HUES48 (cell line): ENCODE measurements around the gene PRKCA.

ENCODE experiments used
- H3K27ac ChIP-seq: one replicate; pipeline ENCODE4 v1.7.0; 2013; ENCODE audit warnings: low read depth, low read length, inconsistent platforms
- H3K27me3 ChIP-seq: 2 replicates; pipeline ENCODE4 v1.6.1; 2013; ENCODE audit warnings: mild to moderate bottlenecking, low read length; ENCODE audit not compliant: control insufficient read depth, insufficient read depth
- H3K36me3 ChIP-seq: 2 replicates; pipeline ENCODE4 v1.6.1; 2013; ENCODE audit warnings: low read length; ENCODE audit not compliant: control insufficient read depth, insufficient read depth
- H3K4me1 ChIP-seq: 2 replicates; pipeline ENCODE4 v1.6.1; 2013; ENCODE audit warnings: mild to moderate bottlenecking, low read length; ENCODE audit not compliant: control insufficient read depth, insufficient read depth
- H3K4me3 ChIP-seq: 2 replicates; pipeline ENCODE4 v1.5.1; 2013; ENCODE audit warnings: mild to moderate bottlenecking, low read depth, low read length
- H3K9ac ChIP-seq: 2 replicates; pipeline ENCODE4 v1.6.1; 2013; ENCODE audit warnings: mild to moderate bottlenecking, low read depth, low read length, moderate library complexity
- H3K9me3 ChIP-seq: 2 replicates; pipeline ENCODE4 v1.6.1; 2013; ENCODE audit warnings: low read length; ENCODE audit not compliant: control insufficient read depth, insufficient read depth

The PRKCA gene

DNA sequence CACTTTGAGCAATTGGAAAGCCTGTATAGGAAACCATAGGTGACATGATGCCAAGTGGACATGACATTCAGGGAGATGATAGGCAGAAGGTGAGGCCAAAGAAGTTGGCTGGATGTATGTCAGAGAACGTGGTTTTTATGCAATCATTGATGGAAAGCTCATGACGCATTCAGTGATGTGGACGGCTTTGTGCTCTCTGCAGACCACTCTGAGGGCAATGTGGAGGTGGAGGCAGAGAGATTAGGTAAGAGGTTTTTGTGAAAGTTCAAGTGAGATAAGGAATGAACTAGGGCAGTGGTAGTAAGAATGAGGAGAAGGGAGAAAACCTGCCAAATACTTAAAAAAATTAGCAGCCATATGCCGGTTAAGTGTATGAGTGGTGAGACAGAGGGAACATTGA is 99.0 kb downstream of the PRKCA start:
- Histone ChIP-seq H3K4me3 (no peak overlapping the region), H3K27ac (no peak overlapping the region), H3K4me1 (peaks cover 18% of the 10 kb centered on the region), H3K9me3 (no peaks in the 10 kb centered on the region), H3K27me3 (no peaks in the 10 kb centered on the region), H3K9ac (no peak overlapping the region), H3K36me3 (no peaks in the 10 kb centered on the region)

GRCh38 chr17:66403846-66404556 is 101.6 kb downstream of the PRKCA start:
- Histone ChIP-seq H3K4me1 (peaks cover 26% of the 10 kb centered on the region), H3K27ac (peak overlapping the region; percentile 49), H3K27me3 (no peaks in the 10 kb centered on the region), H3K9me3 (no peaks in the 10 kb centered on the region), H3K36me3 (no peaks in the 10 kb centered on the region), H3K4me3 (no peak overlapping the region), H3K9ac (no peak overlapping the region)

- no peak overlapping the region for H3K9ac ChIP-seq
- no peaks in the 10 kb centered on the region for H3K9me3 ChIP-seq
- no peak overlapping the region for H3K27ac ChIP-seq
- no peaks in the 10 kb centered on the region for H3K27me3 ChIP-seq
- no peak overlapping the region for H3K4me3 ChIP-seq
- H3K4me1 ChIP-seq = peaks cover 26% of the 10 kb centered on the region
- no peaks in the 10 kb centered on the region for H3K36me3 ChIP-seq
Measured at GRCh38 chr17:66405836-66406677, 103.6 kb downstream of the PRKCA start.

- Histone ChIP-seq H3K27ac (no peak overlapping the region), H3K4me1 (peaks cover 26% of the 10 kb centered on the region), H3K4me3 (no peak overlapping the region), H3K27me3 (no peaks in the 10 kb centered on the region), H3K36me3 (no peaks in the 10 kb centered on the region), H3K9me3 (no peaks in the 10 kb centered on the region), H3K9ac (no peak overlapping the region)
Measured at GRCh38 chr17:66406701-66407644, 104.6 kb downstream of the PRKCA start.

DNA sequence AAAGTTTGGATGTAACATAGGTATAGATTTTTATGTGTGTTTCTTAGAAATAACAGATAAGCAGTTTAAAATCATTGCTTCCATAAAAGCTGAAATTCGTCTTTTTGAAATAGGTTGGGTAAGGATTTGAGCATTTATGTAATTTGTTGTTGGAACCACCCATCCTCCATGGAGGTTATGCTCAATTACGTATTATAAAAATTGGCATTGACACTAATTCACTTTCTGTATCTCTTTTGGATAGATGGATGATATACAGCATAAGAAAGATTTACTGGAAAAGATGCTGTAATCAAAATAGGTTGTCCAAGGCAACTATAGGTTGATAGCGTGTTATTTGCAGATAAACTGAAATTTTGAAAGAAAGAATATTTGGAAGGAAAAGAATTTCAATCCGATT is 105.5 kb downstream of the PRKCA start:
- Histone ChIP-seq H3K9me3 (no peaks in the 10 kb centered on the region), H3K36me3 (no peaks in the 10 kb centered on the region), H3K4me3 (no peak overlapping the region), H3K9ac (no peak overlapping the region), H3K27me3 (no peaks in the 10 kb centered on the region), H3K27ac (no peak overlapping the region), H3K4me1 (peaks cover 26% of the 10 kb centered on the region)

DNA sequence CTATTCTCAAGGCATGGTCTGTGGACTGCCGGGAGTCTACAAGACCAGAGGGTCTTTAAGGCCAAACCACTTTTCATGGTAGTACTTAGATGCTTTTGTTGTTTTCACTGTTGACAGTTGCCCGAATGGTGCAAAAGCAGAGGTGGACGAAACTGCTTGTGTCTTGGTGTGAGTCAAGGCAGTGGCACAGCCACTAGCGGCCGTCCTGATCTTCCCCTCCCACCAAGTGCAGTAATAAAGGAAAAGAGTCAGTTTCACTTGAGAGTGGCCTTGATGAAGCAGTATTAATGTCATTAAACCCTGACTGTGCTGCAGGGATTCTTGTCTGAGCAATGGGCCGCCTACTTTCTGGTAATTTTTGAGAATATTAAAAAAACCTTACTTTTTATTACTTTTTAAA is 109.1 kb downstream of the PRKCA start:
- H3K9me3 ChIP-seq = no peaks in the 10 kb centered on the region
- H3K27ac ChIP-seq = no peak overlapping the region
- H3K4me3 ChIP-seq = no peak overlapping the region
- H3K27me3 ChIP-seq = no peaks in the 10 kb centered on the region
- no peak overlapping the region for H3K9ac ChIP-seq
- no peaks in the 10 kb centered on the region for H3K36me3 ChIP-seq
- 0 out of 2 replicates have a peak, but pooled peaks cover 8% of the 10 kb centered on the region for H3K4me1 ChIP-seq

- Histone ChIP-seq H3K4me3 (no peak overlapping the region), H3K36me3 (no peaks in the 10 kb centered on the region), H3K9me3 (no peaks in the 10 kb centered on the region), H3K27ac (no peak overlapping the region), H3K4me1 (no peaks in the 10 kb centered on the region), H3K9ac (no peak overlapping the region), H3K27me3 (no peaks in the 10 kb centered on the region)
Measured at GRCh38 chr17:66412857-66413558, 110.6 kb downstream of the PRKCA start.

DNA sequence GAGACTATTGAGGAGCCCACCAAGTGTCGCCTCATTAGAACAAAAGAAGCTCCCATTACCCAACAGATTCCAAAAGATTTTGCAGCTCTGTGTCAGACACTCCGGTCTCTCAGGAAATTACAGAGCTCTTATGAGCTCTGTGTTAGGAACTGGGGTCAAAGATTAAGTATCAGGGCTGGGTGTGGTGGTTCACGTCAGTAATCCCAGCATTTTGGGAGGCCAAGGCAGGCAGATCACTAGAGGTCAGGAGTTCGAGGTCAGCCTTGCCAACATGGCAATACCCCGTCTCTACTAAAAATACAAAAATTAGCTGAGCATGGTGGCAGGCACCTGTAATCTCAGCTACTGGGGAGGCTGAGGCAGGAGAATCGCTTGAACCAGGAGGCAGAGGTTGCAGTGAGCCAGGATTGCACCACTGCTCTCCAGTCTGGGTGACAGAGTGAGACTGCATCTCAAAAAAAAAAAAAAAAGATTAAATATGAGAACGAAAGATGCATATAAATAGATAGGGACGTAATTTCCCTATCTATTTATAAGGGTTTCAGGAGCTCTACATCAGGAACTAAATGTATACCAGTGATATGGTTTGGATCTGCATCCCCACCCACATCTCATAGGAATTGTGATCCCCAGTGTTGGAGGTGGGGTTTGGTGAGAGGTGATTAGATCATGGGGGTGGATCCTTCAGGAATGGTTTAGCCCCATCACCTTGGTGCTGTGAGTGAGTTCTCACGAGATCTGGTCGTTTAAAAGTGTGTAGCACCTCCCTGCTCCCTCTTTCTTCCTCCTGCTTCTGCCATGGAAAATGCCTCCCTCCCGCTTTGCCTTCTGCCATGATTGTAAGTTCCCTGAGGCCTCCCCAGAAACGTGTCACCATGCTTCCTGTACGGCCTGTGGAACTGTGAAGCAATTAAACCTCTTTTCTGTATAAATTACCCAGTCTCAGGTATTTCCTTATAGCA is 111.4 kb downstream of the PRKCA start:
- H3K4me1 ChIP-seq = no peaks in the 10 kb centered on the region
- no peaks in the 10 kb centered on the region for H3K9me3 ChIP-seq
- no peak overlapping the region for H3K9ac ChIP-seq
- no peaks in the 10 kb centered on the region for H3K27me3 ChIP-seq
- no peaks in the 10 kb centered on the region for H3K36me3 ChIP-seq
- no peak overlapping the region for H3K27ac ChIP-seq
- H3K4me3 ChIP-seq = no peak overlapping the region

GRCh38 chr17:66414561-66415175 is 112.3 kb downstream of the PRKCA start:
- Histone ChIP-seq H3K36me3 (no peaks in the 10 kb centered on the region), H3K9me3 (no peaks in the 10 kb centered on the region), H3K4me3 (no peak overlapping the region), H3K4me1 (no peaks in the 10 kb centered on the region), H3K27me3 (no peaks in the 10 kb centered on the region), H3K9ac (no peak overlapping the region), H3K27ac (no peak overlapping the region)
